ENCODE results near the gene EGFLAM. TPM values are rescaled to one million over a fixed set of nuclear protein-coding genes. Genes with fewer than 3 reads are reported as not detected.
A peak's percentile ranks its signal among the peaks of the same experiment; 100 is the strongest.

The EGFLAM gene
- total RNA-seq, 1 donor from 2014 or later, result not detected

GRCh38 chr5:38373743-38374142 is 115.4 kb downstream of the EGFLAM start:
- intact Hi-C loops (cut with micrococcal nuclease), result no loop called here

GRCh38 chr5:38375423-38375822 is 117.1 kb downstream of the EGFLAM start:
- no peak for DNase-seq (ENCODE audit: low spot score)
- H3K9me3 Mint-ChIP-seq, result no peaks in the 10 kb centered on the region
- no peaks in the 10 kb centered on the region for H3K4me1 Mint-ChIP-seq (ENCODE audit: low read depth)
- H3K27me3 Mint-ChIP-seq (ENCODE audit: low read depth), result peaks cover 25% of the 10 kb centered on the region
- intact Hi-C loops (cut with micrococcal nuclease), result no loop called here
- H3K27ac Mint-ChIP-seq, result no peak overlapping the region
- no peak overlapping the region for H3K4me3 Mint-ChIP-seq (ENCODE audit: low read depth)
- no peaks in the 10 kb centered on the region for H3K36me3 Mint-ChIP-seq (ENCODE audit: low read depth)

More at GRCh38 chr5:38373743-38374142, 115.4 kb downstream of the EGFLAM start:
- no peak for DNase-seq (ENCODE audit: low spot score)
- H3K27me3 Mint-ChIP-seq (ENCODE audit: low read depth), result peaks cover 16% of the 10 kb centered on the region
- no peaks in the 10 kb centered on the region for H3K4me1 Mint-ChIP-seq (ENCODE audit: low read depth)
- no peaks in the 10 kb centered on the region for H3K9me3 Mint-ChIP-seq
- no peak overlapping the region for H3K4me3 Mint-ChIP-seq (ENCODE audit: low read depth)
- H3K36me3 Mint-ChIP-seq (ENCODE audit: low read depth), result no peaks in the 10 kb centered on the region
- H3K27ac Mint-ChIP-seq, result no peak overlapping the region

DNA sequence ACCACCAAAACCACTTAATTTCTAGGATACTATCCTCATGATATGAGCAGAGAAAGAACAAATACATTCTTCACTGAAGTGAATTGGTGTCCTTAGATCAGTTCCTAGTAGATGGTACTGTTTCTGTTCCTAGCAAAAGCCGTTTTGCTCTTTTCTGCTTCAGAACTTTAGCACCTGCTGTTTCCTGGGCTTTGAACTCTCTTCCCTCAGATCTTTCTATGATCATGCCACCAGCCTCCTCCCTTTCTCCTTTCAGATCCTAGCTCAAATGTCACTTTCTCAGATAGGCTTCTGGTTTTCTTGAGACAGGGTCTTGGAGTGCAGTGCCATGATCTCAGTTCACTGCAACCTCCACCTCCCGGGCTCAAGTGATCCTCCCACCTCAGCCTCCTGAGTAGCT is 118.0 kb downstream of the EGFLAM start:
- no peak overlapping the region for H3K4me3 Mint-ChIP-seq (ENCODE audit: low read depth)
- H3K9me3 Mint-ChIP-seq, result no peaks in the 10 kb centered on the region
- no peaks in the 10 kb centered on the region for H3K36me3 Mint-ChIP-seq (ENCODE audit: low read depth)
- intact Hi-C loops (cut with micrococcal nuclease), result no loop called here
- peaks cover 31% of the 10 kb centered on the region for H3K27me3 Mint-ChIP-seq (ENCODE audit: low read depth)
- DNase-seq (ENCODE audit: low spot score), result no peak
- H3K4me1 Mint-ChIP-seq (ENCODE audit: low read depth), result no peaks in the 10 kb centered on the region
- H3K27ac Mint-ChIP-seq, result no peak overlapping the region

DNA sequence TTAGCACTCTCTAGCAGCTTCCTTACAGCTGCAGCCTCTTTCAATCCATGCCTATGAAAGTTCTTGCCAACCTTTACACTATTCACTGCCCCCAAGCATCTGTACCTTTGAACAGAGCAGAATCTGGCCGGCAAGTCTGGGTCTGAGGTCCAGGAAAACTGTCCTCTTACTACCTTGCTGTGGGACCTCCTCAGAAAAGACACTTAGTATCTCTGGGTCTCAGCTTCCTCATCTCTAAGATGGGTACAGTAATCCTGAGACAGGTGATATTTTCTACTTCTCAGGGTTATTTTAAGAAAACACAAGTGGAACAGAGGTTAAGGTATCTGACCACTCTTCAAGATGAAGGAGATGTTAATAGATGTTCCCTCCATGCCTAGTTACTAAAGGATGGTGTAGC is 120.2 kb downstream of the EGFLAM start:
- no peak for DNase-seq (ENCODE audit: low spot score)
- no peak overlapping the region for H3K4me3 Mint-ChIP-seq (ENCODE audit: low read depth)
- H3K9me3 Mint-ChIP-seq, result no peaks in the 10 kb centered on the region
- no peak overlapping the region for H3K27ac Mint-ChIP-seq
- H3K4me1 Mint-ChIP-seq (ENCODE audit: low read depth), result no peaks in the 10 kb centered on the region
- peaks cover 27% of the 10 kb centered on the region for H3K27me3 Mint-ChIP-seq (ENCODE audit: low read depth)
- intact Hi-C loops (cut with micrococcal nuclease), result no loop called here
- H3K36me3 Mint-ChIP-seq (ENCODE audit: low read depth), result no peaks in the 10 kb centered on the region

GRCh38 chr5:38379350-38379937 is 121.1 kb downstream of the EGFLAM start:
- no peaks in the 10 kb centered on the region for H3K9me3 Mint-ChIP-seq
- peaks cover 27% of the 10 kb centered on the region for H3K27me3 Mint-ChIP-seq (ENCODE audit: low read depth)

GRCh38 chr5:38380537-38380936 is 122.2 kb downstream of the EGFLAM start:
- Mint-ChIP-seq H3K4me3 (ENCODE audit: low read depth) (no peak overlapping the region), H3K4me1 (ENCODE audit: low read depth) (no peaks in the 10 kb centered on the region), H3K27me3 (ENCODE audit: low read depth) (peaks cover 26% of the 10 kb centered on the region), H3K27ac (no peak overlapping the region), H3K36me3 (ENCODE audit: low read depth) (no peaks in the 10 kb centered on the region), H3K9me3 (no peaks in the 10 kb centered on the region)
- DNase-seq (ENCODE audit: low spot score), result no peak
- intact Hi-C loops (cut with micrococcal nuclease), result no loop called here

More at GRCh38 chr5:38379350-38379937, 121.1 kb downstream of the EGFLAM start:
- Mint-ChIP-seq H3K4me3 (ENCODE audit: low read depth) (no peak overlapping the region), H3K27ac (no peak overlapping the region), H3K4me1 (ENCODE audit: low read depth) (no peaks in the 10 kb centered on the region), H3K36me3 (ENCODE audit: low read depth) (no peaks in the 10 kb centered on the region)
- no peak for DNase-seq (ENCODE audit: low spot score)
- intact Hi-C loops (cut with micrococcal nuclease), result no loop called here

DNA sequence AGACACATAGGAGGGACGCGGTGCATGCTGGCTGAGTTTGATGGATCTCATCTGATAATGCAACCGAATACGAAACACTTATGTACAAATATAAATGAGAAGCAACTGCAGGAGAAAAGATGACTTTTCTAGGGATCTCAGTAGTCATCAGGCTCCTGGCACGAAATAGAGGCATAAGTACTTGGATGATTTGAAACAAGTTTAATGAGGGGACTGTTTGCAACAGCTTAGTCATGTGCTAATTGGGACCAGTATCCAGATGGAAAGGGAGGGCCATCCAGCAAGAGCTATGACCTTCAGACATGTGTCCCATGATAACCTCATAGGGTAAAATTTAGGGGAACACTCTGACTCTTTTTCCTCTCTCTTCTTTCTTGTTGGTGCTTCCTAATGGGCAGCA is 123.0 kb downstream of the EGFLAM start:
- intact Hi-C loops (cut with micrococcal nuclease), result no loop called here
- H3K9me3 Mint-ChIP-seq, result no peaks in the 10 kb centered on the region
- H3K27ac Mint-ChIP-seq, result no peak overlapping the region
- H3K4me1 Mint-ChIP-seq (ENCODE audit: low read depth), result no peaks in the 10 kb centered on the region
- H3K4me3 Mint-ChIP-seq (ENCODE audit: low read depth), result no peak overlapping the region
- no peaks in the 10 kb centered on the region for H3K36me3 Mint-ChIP-seq (ENCODE audit: low read depth)
- no peak for DNase-seq (ENCODE audit: low spot score)
- H3K27me3 Mint-ChIP-seq (ENCODE audit: low read depth), result peaks cover 26% of the 10 kb centered on the region

- Mint-ChIP-seq H3K27me3 (ENCODE audit: low read depth) (peaks cover 22% of the 10 kb centered on the region), H3K9me3 (no peaks in the 10 kb centered on the region), H3K36me3 (ENCODE audit: low read depth) (no peaks in the 10 kb centered on the region), H3K4me3 (ENCODE audit: low read depth) (no peak overlapping the region), H3K27ac (no peak overlapping the region), H3K4me1 (ENCODE audit: low read depth) (no peaks in the 10 kb centered on the region)
- intact Hi-C loops (cut with micrococcal nuclease), result no loop called here
- DNase-seq (ENCODE audit: low spot score), result peak; percentile 10
Measured at GRCh38 chr5:38382898-38383297, 124.5 kb downstream of the EGFLAM start.

- peaks cover 18% of the 10 kb centered on the region for H3K27me3 Mint-ChIP-seq (ENCODE audit: low read depth)
- H3K27ac Mint-ChIP-seq, result no peak overlapping the region
- no peak for DNase-seq (ENCODE audit: low spot score)
- intact Hi-C loops (cut with micrococcal nuclease), result no loop called here
- no peak overlapping the region for H3K4me3 Mint-ChIP-seq (ENCODE audit: low read depth)
- no peaks in the 10 kb centered on the region for H3K4me1 Mint-ChIP-seq (ENCODE audit: low read depth)
- H3K9me3 Mint-ChIP-seq, result no peaks in the 10 kb centered on the region
- no peaks in the 10 kb centered on the region for H3K36me3 Mint-ChIP-seq (ENCODE audit: low read depth)
Measured at GRCh38 chr5:38383701-38384100, 125.3 kb downstream of the EGFLAM start.

- Mint-ChIP-seq H3K36me3 (ENCODE audit: low read depth) (no peaks in the 10 kb centered on the region), H3K27ac (no peak overlapping the region), H3K4me1 (ENCODE audit: low read depth) (no peaks in the 10 kb centered on the region), H3K4me3 (ENCODE audit: low read depth) (no peak overlapping the region), H3K9me3 (no peaks in the 10 kb centered on the region), H3K27me3 (ENCODE audit: low read depth) (peaks cover 11% of the 10 kb centered on the region)
- intact Hi-C loops (cut with micrococcal nuclease), result no loop called here
- DNase-seq (ENCODE audit: low spot score), result no peak
Measured at GRCh38 chr5:38384396-38384795, 126.0 kb downstream of the EGFLAM start.

DNA sequence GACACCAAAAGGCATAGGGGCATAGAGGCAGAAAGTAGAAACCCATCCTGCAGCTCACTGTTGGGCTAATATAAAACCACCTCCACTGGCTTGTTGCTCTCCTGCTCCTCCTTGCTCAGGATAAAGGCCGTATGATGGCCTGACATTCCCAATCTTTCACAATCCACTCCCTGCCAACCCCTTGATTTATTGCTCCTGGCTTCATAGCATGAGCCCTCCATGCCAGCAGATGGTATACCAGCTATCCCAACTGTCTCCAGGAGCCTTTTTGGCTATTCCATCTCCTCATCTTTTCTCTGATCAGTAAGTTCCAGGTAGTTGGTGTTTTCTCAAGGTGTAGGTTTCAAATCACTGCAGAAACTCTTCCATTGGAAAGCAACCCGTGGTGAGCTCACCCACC is 128.8 kb downstream of the EGFLAM start:
- Mint-ChIP-seq H3K4me3 (ENCODE audit: low read depth) (no peak overlapping the region), H3K36me3 (ENCODE audit: low read depth) (no peaks in the 10 kb centered on the region), H3K27me3 (ENCODE audit: low read depth) (no peaks in the 10 kb centered on the region), H3K9me3 (no peaks in the 10 kb centered on the region), H3K27ac (no peak overlapping the region), H3K4me1 (ENCODE audit: low read depth) (no peaks in the 10 kb centered on the region)
- no peak for DNase-seq (ENCODE audit: low spot score)
- intact Hi-C loops (cut with micrococcal nuclease), result no loop called here

GRCh38 chr5:38393636-38394035 is 135.3 kb downstream of the EGFLAM start:
- Mint-ChIP-seq H3K36me3 (ENCODE audit: low read depth) (no peaks in the 10 kb centered on the region), H3K27ac (no peak overlapping the region), H3K4me1 (ENCODE audit: low read depth) (no peaks in the 10 kb centered on the region), H3K9me3 (no peaks in the 10 kb centered on the region), H3K27me3 (ENCODE audit: low read depth) (no peaks in the 10 kb centered on the region), H3K4me3 (ENCODE audit: low read depth) (no peak overlapping the region)
- intact Hi-C loops (cut with micrococcal nuclease), result no loop called here
- no peak for DNase-seq (ENCODE audit: low spot score)

DNA sequence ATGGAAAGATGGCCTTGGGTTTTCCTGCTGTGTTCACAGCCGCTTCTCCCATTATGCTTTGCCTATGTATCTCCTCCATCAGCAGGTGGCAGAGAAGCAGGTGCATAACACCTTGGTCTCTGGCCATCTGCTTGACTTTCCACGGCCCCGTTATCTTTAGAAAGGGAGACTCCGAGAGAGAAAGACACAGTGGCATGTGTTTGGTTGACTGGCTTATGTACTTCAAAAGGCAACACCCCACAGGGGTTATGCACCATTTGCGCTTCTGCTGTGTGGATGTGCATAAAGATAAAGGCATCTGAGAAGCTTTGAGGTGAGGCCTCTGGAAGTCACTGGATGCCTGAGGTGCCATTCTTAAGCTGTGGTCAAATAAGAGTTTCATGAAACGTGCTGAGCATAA is 138.4 kb downstream of the EGFLAM start:
- H3K4me1 Mint-ChIP-seq (ENCODE audit: low read depth), result no peaks in the 10 kb centered on the region
- peaks cover 5% of the 10 kb centered on the region for H3K27me3 Mint-ChIP-seq (ENCODE audit: low read depth)
- H3K27ac Mint-ChIP-seq, result no peak overlapping the region
- intact Hi-C loops (cut with micrococcal nuclease), result no loop called here
- no peak for DNase-seq (ENCODE audit: low spot score)
- H3K36me3 Mint-ChIP-seq (ENCODE audit: low read depth), result no peaks in the 10 kb centered on the region
- no peak overlapping the region for H3K4me3 Mint-ChIP-seq (ENCODE audit: low read depth)
- no peaks in the 10 kb centered on the region for H3K9me3 Mint-ChIP-seq

- intact Hi-C loops (cut with micrococcal nuclease), result no loop called here
- Mint-ChIP-seq H3K36me3 (ENCODE audit: low read depth) (no peaks in the 10 kb centered on the region), H3K27me3 (ENCODE audit: low read depth) (peaks cover 16% of the 10 kb centered on the region), H3K9me3 (no peaks in the 10 kb centered on the region), H3K4me3 (ENCODE audit: low read depth) (no peak overlapping the region), H3K4me1 (ENCODE audit: low read depth) (no peaks in the 10 kb centered on the region), H3K27ac (no peak overlapping the region)
- DNase-seq (ENCODE audit: low spot score), result no peak
Measured at GRCh38 chr5:38400365-38400764, 142.0 kb downstream of the EGFLAM start.

Measured in activated T-helper 2 cell treated with anti-CD3 and anti-CD28 coated beads, Interferon-gamma antibody, Interleukin-2, Interleukin-4, amounts not matched to agents 10 μg/mL and 5 μg/mL and 100 μg/mL, durations not matched to agents 14 hours and 24 hours and 36 hours (primary cell).